ENCODE measurements around the gene TERB1.

Gene TERB1

GRCh38 chr16:66801320-66802105 is at the start of gene TERB1:
TSS of gene TERB1 (minus strand) at chr16:66801584. CDS start at chr16:66796798, 4,786 bp downstream.
- no peak within 1 kb of the TSS for H3K4me3 ChIP-seq (ENCODE audit: control insufficient read depth, low read depth, low read length)
- no peak for DNase-seq (ENCODE audit: low read depth)
- TF ChIP-seq, protein P1, sequence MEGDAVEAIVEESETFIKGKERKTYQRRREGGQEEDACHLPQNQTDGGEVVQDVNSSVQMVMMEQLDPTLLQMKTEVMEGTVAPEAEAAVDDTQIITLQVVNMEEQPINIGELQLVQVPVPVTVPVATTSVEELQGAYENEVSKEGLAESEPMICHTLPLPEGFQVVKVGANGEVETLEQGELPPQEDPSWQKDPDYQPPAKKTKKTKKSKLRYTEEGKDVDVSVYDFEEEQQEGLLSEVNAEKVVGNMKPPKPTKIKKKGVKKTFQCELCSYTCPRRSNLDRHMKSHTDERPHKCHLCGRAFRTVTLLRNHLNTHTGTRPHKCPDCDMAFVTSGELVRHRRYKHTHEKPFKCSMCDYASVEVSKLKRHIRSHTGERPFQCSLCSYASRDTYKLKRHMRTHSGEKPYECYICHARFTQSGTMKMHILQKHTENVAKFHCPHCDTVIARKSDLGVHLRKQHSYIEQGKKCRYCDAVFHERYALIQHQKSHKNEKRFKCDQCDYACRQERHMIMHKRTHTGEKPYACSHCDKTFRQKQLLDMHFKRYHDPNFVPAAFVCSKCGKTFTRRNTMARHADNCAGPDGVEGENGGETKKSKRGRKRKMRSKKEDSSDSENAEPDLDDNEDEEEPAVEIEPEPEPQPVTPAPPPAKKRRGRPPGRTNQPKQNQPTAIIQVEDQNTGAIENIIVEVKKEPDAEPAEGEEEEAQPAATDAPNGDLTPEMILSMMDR (IDR thresholded peaks at IDR 0.05; ENCODE audit: control insufficient read depth, insufficient read depth, low read depth, low read length, missing control alignments) = no peak

DNA sequence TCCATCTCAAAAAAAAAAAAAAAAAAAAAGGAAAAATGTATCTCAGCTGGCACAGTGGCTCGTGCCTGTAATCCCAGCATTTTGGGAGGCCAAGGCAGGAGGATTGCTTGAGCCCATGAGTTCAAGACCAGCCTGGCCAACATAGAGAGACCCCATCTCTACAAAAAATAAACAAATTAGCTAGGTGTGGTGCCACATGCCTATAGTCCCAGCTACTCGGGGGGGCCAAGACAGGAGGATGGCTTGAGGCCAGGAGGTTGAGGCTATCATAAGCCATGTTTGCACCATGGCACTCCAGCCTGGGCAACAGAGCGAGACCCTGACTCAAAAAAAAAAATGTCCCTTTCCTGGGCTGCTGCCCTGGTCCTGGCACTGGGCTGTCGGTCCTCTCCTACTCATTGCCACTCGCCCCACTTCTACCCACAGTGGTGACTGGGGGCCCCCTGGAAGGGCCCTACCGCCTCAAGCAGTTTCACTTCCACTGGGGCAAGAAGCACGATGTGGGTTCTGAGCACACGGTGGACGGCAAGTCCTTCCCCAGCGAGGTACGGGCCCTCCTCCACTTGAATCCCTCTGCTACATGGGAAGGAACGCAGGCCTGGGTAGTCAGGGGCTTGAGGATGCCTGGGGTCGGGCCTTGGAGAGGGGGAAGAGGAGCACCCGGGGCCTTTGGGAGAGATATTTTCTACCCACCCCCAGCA is 48.9 kb upstream of the TERB1 start:
- no peak for DNase-seq (ENCODE audit: low read depth)
- TF ChIP-seq, protein P1 (IDR thresholded peaks at IDR 0.05; ENCODE audit: control insufficient read depth, insufficient read depth, low read depth, low read length, missing control alignments) = no peak
- H3K4me3 ChIP-seq (ENCODE audit: control insufficient read depth, low read depth, low read length) = no peak overlapping the region

DNA sequence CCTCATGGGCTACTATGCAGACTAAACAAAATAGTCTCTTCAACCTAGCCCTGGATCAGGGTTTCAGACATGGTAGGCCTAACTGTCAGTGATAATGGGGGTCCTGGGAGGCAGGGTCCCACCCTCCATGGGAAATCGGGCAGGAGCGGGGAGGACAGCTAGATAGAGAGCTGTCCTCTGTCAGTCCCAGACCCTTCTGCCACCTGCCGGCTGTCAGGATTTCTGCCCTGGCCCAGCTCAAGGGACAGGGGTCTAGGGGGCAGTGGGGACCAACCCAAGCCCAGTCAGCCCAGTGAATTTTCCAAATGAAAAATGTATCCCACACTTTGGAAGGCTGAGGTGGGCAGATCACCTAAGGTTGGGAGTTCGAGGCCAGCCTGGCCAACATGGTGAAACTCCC is 48.2 kb upstream of the TERB1 start:
- no peak overlapping the region for H3K4me3 ChIP-seq (ENCODE audit: control insufficient read depth, low read depth, low read length)
- no peak for DNase-seq (ENCODE audit: low read depth)
- TF ChIP-seq, protein P1 (IDR thresholded peaks at IDR 0.05; ENCODE audit: control insufficient read depth, insufficient read depth, low read depth, low read length, missing control alignments) = no peak

- H3K4me3 ChIP-seq (ENCODE audit: control insufficient read depth, low read depth, low read length) = no peak overlapping the region
- no peak for DNase-seq (ENCODE audit: low read depth)
- TF ChIP-seq, protein P1 (IDR thresholded peaks at IDR 0.05; ENCODE audit: control insufficient read depth, insufficient read depth, low read depth, low read length, missing control alignments) = no peak
These were observed 47.6 kb upstream of the TERB1 start for GRCh38 chr16:66849021-66849420.

- TF ChIP-seq, protein P1 (IDR thresholded peaks at IDR 0.05; ENCODE audit: control insufficient read depth, insufficient read depth, low read depth, low read length, missing control alignments) = no peak
- no peak overlapping the region for H3K4me3 ChIP-seq (ENCODE audit: control insufficient read depth, low read depth, low read length)
- no peak for DNase-seq (ENCODE audit: low read depth)
These were observed 46.8 kb upstream of the TERB1 start for GRCh38 chr16:66848172-66848571.

DNA sequence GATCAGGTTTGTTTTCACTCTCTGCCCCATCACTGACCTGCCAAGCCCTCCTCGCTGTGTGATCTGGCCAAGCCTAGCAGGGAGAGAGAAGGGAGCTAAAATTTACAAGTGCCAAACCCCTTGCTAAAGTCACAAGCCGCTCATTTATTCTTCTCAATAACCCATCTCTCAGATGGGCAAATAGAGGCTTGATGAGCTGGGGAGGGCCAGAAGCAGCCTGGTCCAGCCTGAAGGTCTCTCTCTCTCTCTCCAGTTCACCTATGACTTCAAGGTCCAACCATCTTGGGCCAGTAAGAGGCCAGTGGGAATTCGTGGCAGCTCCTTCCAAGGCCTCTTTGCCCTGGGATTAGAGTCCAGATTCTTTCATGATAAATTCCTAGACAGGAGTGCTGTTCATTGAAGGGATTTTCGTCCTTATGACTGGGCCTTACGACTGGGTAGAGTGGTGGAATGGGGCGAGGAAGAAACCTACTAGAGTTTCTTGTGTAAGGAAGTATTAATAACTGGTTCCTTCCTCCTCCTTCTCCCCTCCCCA is 46.2 kb upstream of the TERB1 start:
- H3K4me3 ChIP-seq (ENCODE audit: control insufficient read depth, low read depth, low read length) = no peak overlapping the region
- TF ChIP-seq, protein P1 (IDR thresholded peaks at IDR 0.05; ENCODE audit: control insufficient read depth, insufficient read depth, low read depth, low read length, missing control alignments) = no peak
- no peak for DNase-seq (ENCODE audit: low read depth)

All from AG09309 (cell line).